Bronchial epithelial cell (primary cell): ENCODE data around the gene PLEKHA5. TPM values are rescaled to one million over a fixed set of nuclear protein-coding genes. Genes with fewer than 3 reads are reported as not detected.

Experiments
- DNase-seq: peaks from one replicate; pipeline ENCODE4 v3.0.0-alpha.2; 2010; ENCODE audit warnings: low read depth
- FAIRE-seq: peaks from 2 replicates; lab custom pipeline; 2011; peaks lifted over from hg19 to GRCh38; lab: Jason Lieb, UNC
- H3K27me3 ChIP-seq: 2 replicates; pipeline ENCODE4 v1.5.1; 2011; ENCODE audit warnings: low read length; ENCODE audit not compliant: control insufficient read depth, insufficient read depth
- H3K36me3 ChIP-seq: 2 replicates; pipeline ENCODE4 v1.5.1; 2011; ENCODE audit warnings: low read length; ENCODE audit not compliant: control insufficient read depth, insufficient read depth
- H3K4me3 ChIP-seq: 2 replicates; pipeline ENCODE4 v1.5.1; 2011; ENCODE audit warnings: mild to moderate bottlenecking, low read depth, low read length, control low read depth
- CTCF ChIP-seq: IDR thresholded peaks from 2 replicates; pipeline ENCODE4 v1.5.1; 2011; ENCODE audit warnings: mild to moderate bottlenecking, moderate library complexity, low read length, control low read depth, inconsistent platforms; ENCODE audit not compliant: insufficient read depth, severe bottlenecking
- total RNA-seq: library from RNA; depleted of rRNA; stranded (reverse); fragments of >200 nt; gene quantifications from 2 replicates; pipeline ENCODE4 v1.2.1, GENCODE V29; 2014

Gene PLEKHA5
- total RNA-seq, 1 donor from 2014 or later, result 24.0 TPM

- no peak for TF ChIP-seq CTCF
- Histone ChIP-seq H3K4me3 (no peak overlapping the region), H3K36me3 (peaks cover 3% of the 10 kb centered on the region), H3K27me3 (no peaks in the 10 kb centered on the region)
- no peak for FAIRE-seq
- DNase-seq, result no peak
These were observed 23.9 kb downstream of the PLEKHA5 start for GRCh38 chr12:19153396-19153795.

- Histone ChIP-seq H3K27me3 (no peaks in the 10 kb centered on the region), H3K36me3 (peaks cover 1% of the 10 kb centered on the region), H3K4me3 (no peak overlapping the region)
- FAIRE-seq, result no peak
- peak; percentile 12 for DNase-seq
- TF ChIP-seq CTCF, result no peak
These were observed 25.2 kb downstream of the PLEKHA5 start for GRCh38 chr12:19154686-19155085.

GRCh38 chr12:19155981-19156734 is 26.6 kb downstream of the PLEKHA5 start:
- DNase-seq, result no peak
- TF ChIP-seq CTCF, result no peak
- Histone ChIP-seq H3K27me3 (no peaks in the 10 kb centered on the region), H3K4me3 (no peak overlapping the region), H3K36me3 (no peaks in the 10 kb centered on the region)
- no peak for FAIRE-seq

- FAIRE-seq (no peak), DNase-seq (no peak)
- TF ChIP-seq CTCF, result no peak
- Histone ChIP-seq H3K27me3 (no peaks in the 10 kb centered on the region), H3K36me3 (no peaks in the 10 kb centered on the region), H3K4me3 (no peak overlapping the region)
These were observed 29.4 kb downstream of the PLEKHA5 start for GRCh38 chr12:19158923-19159322.

- FAIRE-seq (no peak), DNase-seq (no peak)
- H3K4me3 ChIP-seq, result no peak overlapping the region
- no peaks in the 10 kb centered on the region for H3K36me3 ChIP-seq
- H3K27me3 ChIP-seq, result no peaks in the 10 kb centered on the region
- no peak for TF ChIP-seq CTCF
These were observed 31.7 kb downstream of the PLEKHA5 start for GRCh38 chr12:19161216-19161615.

GRCh38 chr12:19165451-19165850 is 35.9 kb downstream of the PLEKHA5 start:
- DNase-seq (peak; percentile 66), FAIRE-seq (no peak)
- no peak for TF ChIP-seq CTCF
- Histone ChIP-seq H3K36me3 (no peaks in the 10 kb centered on the region), H3K27me3 (no peaks in the 10 kb centered on the region), H3K4me3 (no peak overlapping the region)
